Measurements from ENCODE around the gene ACSF3.

GRCh38 chr16:89103156-89103555 lies 9.5 kb downstream of the ACSF3 start:
- TF ChIP-seq CTCF (IDR thresholded peaks at IDR 0.05; ENCODE audit: low read length) (no peak), EZH2 (IDR thresholded peaks at IDR 0.05; ENCODE audit: borderline replicate concordance, low read length) (no peak)

Measured in OCI-LY1 (cell line).